Measurements from ENCODE around the gene RCE1.

The RCE1 gene

GRCh38 chr11:66874232-66874631 lies 31.0 kb downstream of the RCE1 start (continued):
- TF ChIP-seq, protein P1, sequence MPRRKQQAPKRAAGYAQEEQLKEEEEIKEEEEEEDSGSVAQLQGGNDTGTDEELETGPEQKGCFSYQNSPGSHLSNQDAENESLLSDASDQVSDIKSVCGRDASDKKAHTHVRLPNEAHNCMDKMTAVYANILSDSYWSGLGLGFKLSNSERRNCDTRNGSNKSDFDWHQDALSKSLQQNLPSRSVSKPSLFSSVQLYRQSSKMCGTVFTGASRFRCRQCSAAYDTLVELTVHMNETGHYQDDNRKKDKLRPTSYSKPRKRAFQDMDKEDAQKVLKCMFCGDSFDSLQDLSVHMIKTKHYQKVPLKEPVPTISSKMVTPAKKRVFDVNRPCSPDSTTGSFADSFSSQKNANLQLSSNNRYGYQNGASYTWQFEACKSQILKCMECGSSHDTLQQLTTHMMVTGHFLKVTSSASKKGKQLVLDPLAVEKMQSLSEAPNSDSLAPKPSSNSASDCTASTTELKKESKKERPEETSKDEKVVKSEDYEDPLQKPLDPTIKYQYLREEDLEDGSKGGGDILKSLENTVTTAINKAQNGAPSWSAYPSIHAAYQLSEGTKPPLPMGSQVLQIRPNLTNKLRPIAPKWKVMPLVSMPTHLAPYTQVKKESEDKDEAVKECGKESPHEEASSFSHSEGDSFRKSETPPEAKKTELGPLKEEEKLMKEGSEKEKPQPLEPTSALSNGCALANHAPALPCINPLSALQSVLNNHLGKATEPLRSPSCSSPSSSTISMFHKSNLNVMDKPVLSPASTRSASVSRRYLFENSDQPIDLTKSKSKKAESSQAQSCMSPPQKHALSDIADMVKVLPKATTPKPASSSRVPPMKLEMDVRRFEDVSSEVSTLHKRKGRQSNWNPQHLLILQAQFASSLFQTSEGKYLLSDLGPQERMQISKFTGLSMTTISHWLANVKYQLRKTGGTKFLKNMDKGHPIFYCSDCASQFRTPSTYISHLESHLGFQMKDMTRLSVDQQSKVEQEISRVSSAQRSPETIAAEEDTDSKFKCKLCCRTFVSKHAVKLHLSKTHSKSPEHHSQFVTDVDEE (CRISPR knock-in tag; IDR thresholded peaks at IDR 0.05): no peak

GRCh38 chr11:66875378-66875777 lies 32.1 kb downstream of the RCE1 start:
- TF ChIP-seq ZFP3 (CRISPR knock-in tag; IDR thresholded peaks at IDR 0.05) (no peak), RARB (CRISPR knock-in tag; IDR thresholded peaks at IDR 0.05) (no peak), ZNF8 (CRISPR knock-in tag; IDR thresholded peaks at IDR 0.05) (no peak), GLIS3 (CRISPR knock-in tag; IDR thresholded peaks at IDR 0.05) (no peak), TCF4 (CRISPR knock-in tag; IDR thresholded peaks at IDR 0.05; ENCODE audit: borderline replicate concordance) (no peak), ZFP30 (CRISPR knock-in tag; IDR thresholded peaks at IDR 0.05) (no peak), ZNF70 (CRISPR knock-in tag; IDR thresholded peaks at IDR 0.05) (no peak)
- TF ChIP-seq, protein P2, sequence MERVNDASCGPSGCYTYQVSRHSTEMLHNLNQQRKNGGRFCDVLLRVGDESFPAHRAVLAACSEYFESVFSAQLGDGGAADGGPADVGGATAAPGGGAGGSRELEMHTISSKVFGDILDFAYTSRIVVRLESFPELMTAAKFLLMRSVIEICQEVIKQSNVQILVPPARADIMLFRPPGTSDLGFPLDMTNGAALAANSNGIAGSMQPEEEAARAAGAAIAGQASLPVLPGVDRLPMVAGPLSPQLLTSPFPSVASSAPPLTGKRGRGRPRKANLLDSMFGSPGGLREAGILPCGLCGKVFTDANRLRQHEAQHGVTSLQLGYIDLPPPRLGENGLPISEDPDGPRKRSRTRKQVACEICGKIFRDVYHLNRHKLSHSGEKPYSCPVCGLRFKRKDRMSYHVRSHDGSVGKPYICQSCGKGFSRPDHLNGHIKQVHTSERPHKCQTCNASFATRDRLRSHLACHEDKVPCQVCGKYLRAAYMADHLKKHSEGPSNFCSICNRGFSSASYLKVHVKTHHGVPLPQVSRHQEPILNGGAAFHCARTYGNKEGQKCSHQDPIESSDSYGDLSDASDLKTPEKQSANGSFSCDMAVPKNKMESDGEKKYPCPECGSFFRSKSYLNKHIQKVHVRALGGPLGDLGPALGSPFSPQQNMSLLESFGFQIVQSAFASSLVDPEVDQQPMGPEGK (CRISPR knock-in tag; IDR thresholded peaks at IDR 0.05; ENCODE audit: borderline replicate concordance): no peak

GRCh38 chr11:66877588-66878385 lies 34.5 kb downstream of the RCE1 start:
- TF ChIP-seq RARB (CRISPR knock-in tag; IDR thresholded peaks at IDR 0.05) (no peak), ESRRG (CRISPR knock-in tag; IDR thresholded peaks at IDR 0.05) (no peak), ZFP3 (CRISPR knock-in tag; IDR thresholded peaks at IDR 0.05) (no peak), ZFP30 (CRISPR knock-in tag; IDR thresholded peaks at IDR 0.05) (no peak), POU6F1 (CRISPR knock-in tag; IDR thresholded peaks at IDR 0.05; ENCODE audit: borderline replicate concordance, low read depth) (no peak), CSRNP3 (CRISPR knock-in tag; IDR thresholded peaks at IDR 0.05) (no peak), GLIS3 (CRISPR knock-in tag; IDR thresholded peaks at IDR 0.05) (no peak), ZNF565 (CRISPR knock-in tag; conservative IDR thresholded peaks at IDR 0.05; ENCODE audit: low read depth) (no peak), ZNF8 (CRISPR knock-in tag; IDR thresholded peaks at IDR 0.05) (no peak), ARNTL (CRISPR knock-in tag; IDR thresholded peaks at IDR 0.05; ENCODE audit: borderline replicate concordance, low read depth) (no peak), CREB5 (CRISPR knock-in tag; IDR thresholded peaks at IDR 0.05; ENCODE audit: low read depth) (no peak), BACH2 (CRISPR knock-in tag; IDR thresholded peaks at IDR 0.05; ENCODE audit: borderline replicate concordance) (no peak), TOX (CRISPR knock-in tag; IDR thresholded peaks at IDR 0.05; ENCODE audit: borderline replicate concordance) (no peak), ISL1 (CRISPR knock-in tag; IDR thresholded peaks at IDR 0.05) (no peak), CSDC2 (CRISPR knock-in tag; IDR thresholded peaks at IDR 0.05) (no peak), PPARA (CRISPR knock-in tag; IDR thresholded peaks at IDR 0.05; ENCODE audit: borderline replicate concordance) (no peak), ZNF70 (CRISPR knock-in tag; IDR thresholded peaks at IDR 0.05) (no peak)
- TF ChIP-seq, protein P1 (CRISPR knock-in tag; IDR thresholded peaks at IDR 0.05): no peak
- TF ChIP-seq, protein P2 (CRISPR knock-in tag; IDR thresholded peaks at IDR 0.05; ENCODE audit: borderline replicate concordance): no peak
- ATAC-seq: no peak

More at GRCh38 chr11:66875378-66875777, 32.1 kb downstream of the RCE1 start:
- ATAC-seq: no peak

Data from SK-N-SH treated with all-trans-retinoic acid at 6 μM for 48 hours (cell line).